H1 (cell line): ENCODE measurements around the gene CPA1. TPM values are rescaled to one million over a fixed set of nuclear protein-coding genes. Genes with fewer than 3 reads are reported as not detected.

Experiments
- CTCF ChIA-PET: fragments of 300-600 bp; sonication (Branson Sonifier 250); formaldehyde crosslinking; loops from one replicate; lab custom pipeline; 2021; ENCODE audit not compliant: partially characterized antibody; lab: Charles Lee
- POLR2A ChIA-PET: fragments of 300-600 bp; sonication (Branson Sonifier 250); formaldehyde crosslinking; loops from one replicate; lab custom pipeline; 2021; ENCODE audit warnings: inconsistent platforms; ENCODE audit not compliant: partially characterized antibody; lab: Charles Lee
- DNase-seq, 2 experiments: peaks; one replicate each; pipeline versions ENCODE4 v3.0.0 to v3.0.0-alpha.2; 2010 to 2022; ENCODE audit warnings: low spot score in 2 of 2, low read depth in 1 of 2, mixed read lengths in 1 of 2
- FAIRE-seq: peaks from 2 replicates; lab custom pipeline; 2011; peaks lifted over from hg19 to GRCh38; lab: Jason Lieb, UNC
- H2AFZ ChIP-seq: 2 replicates; pipeline ENCODE4 v1.8.1; 2012; ENCODE audit warnings: low read length, inconsistent platforms
- H2AK5ac ChIP-seq: 2 replicates; pipeline ENCODE4 v1.6.1; 2013; ENCODE audit warnings: low read depth, low read length
- H2BK120ac ChIP-seq: replicated peaks from 2 replicates; pipeline ENCODE3; 2013; ENCODE audit warnings: low read depth, low read length, inconsistent platforms
- H2BK12ac ChIP-seq: 2 replicates; pipeline ENCODE4 v1.6.1; 2013; ENCODE audit warnings: low read depth, low read length
- H2BK15ac ChIP-seq: 2 replicates; pipeline ENCODE4 v1.6.1; 2013; ENCODE audit warnings: low read length
- H2BK20ac ChIP-seq: 2 replicates; pipeline ENCODE4 v1.6.1; 2013; ENCODE audit warnings: low read length
- H2BK5ac ChIP-seq: 2 replicates; pipeline ENCODE4 v1.6.1; 2013; ENCODE audit warnings: low read depth, low read length
- H3K14ac ChIP-seq: 2 replicates; pipeline ENCODE4 v1.6.1; 2013; ENCODE audit warnings: inconsistent platforms; ENCODE audit not compliant: insufficient read length
- H3K18ac ChIP-seq: 2 replicates; pipeline ENCODE4 v1.6.1; 2013; ENCODE audit warnings: low read length; ENCODE audit errors: extremely low read depth
- H3K23ac ChIP-seq: 2 replicates; pipeline ENCODE4 v1.6.1; 2013; ENCODE audit warnings: inconsistent platforms; ENCODE audit not compliant: insufficient read length
- H3K23me2 ChIP-seq: 2 replicates; pipeline ENCODE4 v1.6.1; 2013; ENCODE audit warnings: low read depth, low read length
- H3K27ac ChIP-seq: 2 replicates; pipeline ENCODE4 v1.6.1; 2011; ENCODE audit warnings: low read depth, low read length, inconsistent platforms
- H3K27me3 ChIP-seq, 4 experiments: replicated peaks in 1 of 4; 1 replicate in 1 of 4; 2 replicates in 3 of 4; pipeline versions ENCODE4 v1.6.1 to v1.8.1; 2011 to 2013; ENCODE audit warnings: low read length in 3 of 4, mild to moderate bottlenecking in 3 of 4, inconsistent platforms in 2 of 4, mixed read lengths in 2 of 4, moderate library complexity in 1 of 4; ENCODE audit not compliant: control insufficient read depth in 3 of 4, insufficient read depth in 3 of 4; ENCODE audit errors: extremely low read depth in 1 of 4
- H3K36me3 ChIP-seq, 4 experiments: 2 replicates each; pipeline versions ENCODE4 v1.6.1 to v1.8.1; 2011 to 2013; ENCODE audit warnings: mild to moderate bottlenecking in 4 of 4, low read length in 3 of 4, moderate library complexity in 2 of 4, control low read depth in 1 of 4, inconsistent platforms in 1 of 4; ENCODE audit not compliant: insufficient read depth in 4 of 4, control insufficient read depth in 2 of 4
- H3K4ac ChIP-seq: replicated peaks from 2 replicates; pipeline ENCODE3; 2013; ENCODE audit warnings: low read length, low read depth, mixed read lengths, inconsistent platforms; ENCODE audit not compliant: insufficient read length
- H3K4me1 ChIP-seq, 4 experiments: replicated peaks in 1 of 4; 1 replicate in 1 of 4; 2 replicates in 3 of 4; pipeline versions ENCODE4 v1.6.1 to v1.8.1; 2011 to 2013; ENCODE audit warnings: low read length in 3 of 4, inconsistent platforms in 2 of 4, mixed read lengths in 1 of 4; ENCODE audit not compliant: insufficient read depth in 4 of 4, control insufficient read depth in 3 of 4
- H3K4me2 ChIP-seq, 2 experiments: 2 replicates each; pipeline versions ENCODE4 v1.6.1 to v1.8.1; 2011 to 2013; ENCODE audit warnings: low read depth in 2 of 2, low read length in 2 of 2, control low read depth in 1 of 2, inconsistent platforms in 1 of 2, mild to moderate bottlenecking in 1 of 2; ENCODE audit not compliant: insufficient read depth in 1 of 2
- H3K4me3 ChIP-seq, 4 experiments: fragments of 200-600, 300-600 bp in 1 of 4; sonication (generic), shearing (Covaris generic), sonication (Bioruptor Twin) in 1 of 4; 2 replicates each; pipeline versions ENCODE4 v1.5.1 to v1.8.1; 2011 to 2016; ENCODE audit warnings: low read length in 4 of 4, low read depth in 3 of 4, control low read depth in 2 of 4, inconsistent platforms in 2 of 4, mild to moderate bottlenecking in 2 of 4, mixed read lengths in 1 of 4, moderate library complexity in 1 of 4; ENCODE audit not compliant: insufficient read depth in 2 of 4; ENCODE audit errors: extremely low read depth in 1 of 4
- H3K56ac ChIP-seq: replicated peaks from 2 replicates; pipeline ENCODE3; 2013; ENCODE audit warnings: low read depth, mild to moderate bottlenecking, mixed read lengths, low read length, inconsistent platforms; ENCODE audit not compliant: insufficient read length
- H3K79me1 ChIP-seq: 2 replicates; pipeline ENCODE4 v1.6.1; 2013; ENCODE audit warnings: low read depth, low read length, control low read depth
- H3K79me2 ChIP-seq, 2 experiments: 2 replicates each; pipeline versions ENCODE4 v1.6.1 to v1.8.1; 2012 to 2013; ENCODE audit warnings: low read length in 2 of 2, mild to moderate bottlenecking in 2 of 2, inconsistent platforms in 1 of 2; ENCODE audit not compliant: insufficient read depth in 2 of 2, control insufficient read depth in 1 of 2
- H3K9ac ChIP-seq, 4 experiments: replicated peaks in 1 of 4; 1 replicate in 1 of 4; 2 replicates in 3 of 4; pipeline versions ENCODE4 v1.6.1 to v1.8.1; 2011 to 2013; ENCODE audit warnings: low read depth in 3 of 4, low read length in 3 of 4, control low read depth in 2 of 4, mild to moderate bottlenecking in 2 of 4, moderate library complexity in 2 of 4, inconsistent platforms in 1 of 4; ENCODE audit errors: extremely low read depth in 1 of 4
- H3K9me3 ChIP-seq, 2 experiments: 2 replicates each; pipeline versions ENCODE4 v1.6.1 to v1.8.1; 2012 to 2013; ENCODE audit warnings: mild to moderate bottlenecking in 2 of 2, moderate library complexity in 2 of 2, control low read depth in 1 of 2, inconsistent platforms in 1 of 2, low read depth in 1 of 2, low read length in 1 of 2, mixed read lengths in 1 of 2; ENCODE audit not compliant: insufficient read depth in 2 of 2
- H4K20me1 ChIP-seq, 2 experiments: replicated peaks in 1 of 2; 2 replicates each; pipeline versions ENCODE3 to v1.8.1; 2011 to 2013; ENCODE audit warnings: inconsistent platforms in 2 of 2, low read length in 2 of 2, mild to moderate bottlenecking in 1 of 2; ENCODE audit not compliant: insufficient read depth in 2 of 2, control insufficient read depth in 1 of 2
- H4K5ac ChIP-seq: 2 replicates; pipeline ENCODE4 v1.6.1; 2013; ENCODE audit warnings: low read length, low read depth, mixed read lengths, inconsistent platforms; ENCODE audit not compliant: insufficient read length
- H4K8ac ChIP-seq: 2 replicates; pipeline ENCODE4 v1.8.0; 2013; ENCODE audit warnings: mild to moderate bottlenecking, moderate library complexity, low read length, inconsistent platforms; ENCODE audit not compliant: insufficient read depth; ENCODE audit errors: extremely low read depth
- H4K91ac ChIP-seq: replicated peaks from 2 replicates; pipeline ENCODE3; 2013; ENCODE audit warnings: low read length, mixed read lengths, inconsistent platforms; ENCODE audit not compliant: insufficient read length
- ASH2L ChIP-seq: fragments of 200-600, 300-600 bp; sonication (generic); IDR thresholded peaks from one replicate; pipeline ENCODE4 v1.7.1; 2017; ENCODE audit warnings: low read length
- CBX5 ChIP-seq: fragments of 300-800, 300-1000 bp; sonication (generic); IDR thresholded peaks from 2 replicates; pipeline ENCODE4 v1.7.1; 2016; ENCODE audit warnings: antibody characterized with exemption, low read length, low read depth
- CTBP2 ChIP-seq: IDR thresholded peaks from 2 replicates; pipeline ENCODE4 v1.7.0; 2011; ENCODE audit warnings: borderline replicate concordance, mild to moderate bottlenecking, moderate library complexity, mixed read lengths, low read length; ENCODE audit not compliant: insufficient read depth, insufficient read length
- GABPA ChIP-seq: IDR thresholded peaks from 2 replicates; pipeline ENCODE4 v1.6.1; 2011; ENCODE audit warnings: mild to moderate bottlenecking, low read length, moderate library complexity, borderline replicate concordance; ENCODE audit not compliant: insufficient read depth
- HDAC2 ChIP-seq, 2 experiments: fragments of 300-600 bp in 1 of 2; sonication (generic) in 1 of 2; IDR thresholded peaks; 2 replicates each; pipeline ENCODE4 v1.6.1; 2011 to 2012; ENCODE audit warnings: low read depth in 2 of 2, low read length in 2 of 2, mild to moderate bottlenecking in 2 of 2, moderate library complexity in 2 of 2, borderline replicate concordance in 1 of 2, inconsistent platforms in 1 of 2
- JUND ChIP-seq: IDR thresholded peaks from 2 replicates; pipeline ENCODE4 v1.6.1; 2011; ENCODE audit warnings: mild to moderate bottlenecking, improper control_type of control experiment, low read length
- NANOG ChIP-seq: IDR thresholded peaks from 2 replicates; pipeline ENCODE4 v1.6.1; 2011; ENCODE audit warnings: low read length, low read depth, mild to moderate bottlenecking, inconsistent platforms; ENCODE audit not compliant: insufficient read depth, poor library complexity, severe bottlenecking
- RNF2 ChIP-seq: fragments of 200-900, 300-1000 bp; sonication (generic); IDR thresholded peaks from 2 replicates; pipeline ENCODE4 v1.7.1; 2016; ENCODE audit warnings: borderline replicate concordance, low read depth, mild to moderate bottlenecking, antibody characterized with exemption, low read length; ENCODE audit not compliant: poor library complexity, severe bottlenecking; ENCODE audit errors: missing control alignments
- RXRA ChIP-seq: IDR thresholded peaks from 2 replicates; pipeline ENCODE4 v1.6.1; 2011; ENCODE audit warnings: low read depth, mild to moderate bottlenecking, low read length, moderate library complexity; ENCODE audit not compliant: insufficient read depth
- SUZ12 ChIP-seq: fragments of 200-600 bp; sonication (generic); IDR thresholded peaks from 2 replicates; pipeline ENCODE4 v1.6.1; 2012; ENCODE audit warnings: mild to moderate bottlenecking, inconsistent platforms, low read length, moderate library complexity, mixed read lengths
- TAF7 ChIP-seq: optimal IDR thresholded peaks from 2 replicates; pipeline ENCODE3; 2011; ENCODE audit warnings: low read depth, mild to moderate bottlenecking, inconsistent platforms, low read length, moderate library complexity, borderline replicate concordance
- WGBS, 2 experiments: shearing (Covaris generic) in 1 of 2; methylation state at CpG; one replicate each; pipeline versions ENCODE4 v1.1.6 to v1.1.7; 2013 to 2015; ENCODE audit warnings: low lambda C conversion rate in 2 of 2, mixed read lengths in 2 of 2, inconsistent platforms in 1 of 2, low coverage in 1 of 2, missing lambda C conversion rate in 1 of 2; ENCODE audit not compliant: insufficient replicate concordance in 2 of 2, insufficient coverage in 1 of 2, insufficient read length in 1 of 2; ENCODE audit errors: extremely low coverage in 1 of 2, missing lambda C conversion rate in 1 of 2; 5-methylcytosine and 5-hydroxymethylcytosine counted together
- polyA plus RNA-seq, 7 experiments: library from polyadenylated mRNA; depleted of rRNA in 3 of 7; stranded (reverse) in 5 of 7; unstranded in 2 of 7; fragments of >200 nt in 5 of 7; fragments of 200-250 nt in 2 of 7; gene quantifications; 1 replicate in 5 of 7; 2 replicates in 1 of 7; 4 replicates in 1 of 7; pipeline versions ENCODE4 v1.2.1 to v1.2.3, GENCODE V29; 2011 to 2013; ENCODE audit warnings: missing spikeins in 2 of 7, mixed read lengths in 2 of 7
- total RNA-seq: library from RNA; stranded (reverse); fragmentation: NEBNext Ultra II Directional; extraction: Animal tissue kit (Norgen Biotek cat#: 25700); gene quantifications from 2 replicates; pipeline ENCODE4 v1.2.1, GENCODE V29; 2021
- TF ChIP-seq, protein P1 (sequence below): IDR thresholded peaks from 2 replicates; pipeline ENCODE4 v1.6.1; 2011; ENCODE audit warnings: low read depth, mild to moderate bottlenecking, low read length; ENCODE audit not compliant: insufficient read depth

The CPA1 gene
- total and polyA plus RNA-seq, 2 of the 8 experiments (the other 6 are each of a cell fraction or from before 2014, with no cell fraction given) = not detected

DNA sequence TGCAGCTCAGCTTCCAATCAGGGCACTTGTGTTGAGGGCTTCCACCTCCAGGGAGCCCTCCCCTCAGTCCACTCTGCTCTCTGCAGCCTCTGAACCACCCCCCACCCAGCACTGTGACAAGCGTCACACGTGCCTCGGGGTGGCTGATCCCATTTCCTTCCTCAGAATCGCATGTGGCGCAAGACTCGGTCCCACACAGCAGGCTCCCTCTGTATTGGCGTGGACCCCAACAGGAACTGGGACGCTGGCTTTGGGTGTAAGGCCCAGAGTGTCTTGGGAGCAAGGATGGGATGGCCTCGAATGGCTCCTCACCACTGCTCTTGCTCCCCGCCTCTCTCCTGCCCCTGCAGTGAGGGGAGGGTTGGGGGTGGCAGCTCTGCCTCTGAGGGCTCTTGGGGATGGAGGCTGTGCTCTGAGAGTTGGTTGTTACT is 4.1 kb downstream of the CPA1 start:
- no peak overlapping the region for H3K4me3 ChIP-seq
- H3K18ac ChIP-seq = no peak overlapping the region
- no peak overlapping the region for H3K4ac ChIP-seq
- no peaks in the 10 kb centered on the region; a peak in 1 of 7 replicates for H3K27me3 ChIP-seq
- no peak overlapping the region for H2BK20ac ChIP-seq
- H2AK5ac ChIP-seq = no peak overlapping the region
- no peak overlapping the region for H3K9ac ChIP-seq
- no peak for FAIRE-seq
- no peaks in the 10 kb centered on the region for H3K9me3 ChIP-seq
- 91% methylated on average over 10 of the region's 10 CpGs; no CpG with 5 or more reads in 1 of the 2 experiments for WGBS, 2 experiments
- no peak overlapping the region for H4K5ac ChIP-seq
- H2BK15ac ChIP-seq = no peak overlapping the region
- H4K20me1 ChIP-seq = no peaks in the 10 kb centered on the region
- no peak overlapping the region for H2AFZ ChIP-seq
- no peak overlapping the region for H4K8ac ChIP-seq
- no peaks in the 10 kb centered on the region for H3K36me3 ChIP-seq
- H3K4me2 ChIP-seq = no peak overlapping the region
- ChIA-PET POLR2A (no interaction called here), CTCF (interaction anchor here (2.1 kb wide), 1 partner anchor 10 kb away, joined by 5 read pairs; no protein-coding TSS in a partner anchor)
- H2BK12ac ChIP-seq = no peak overlapping the region
- H4K91ac ChIP-seq = no peak overlapping the region
- H3K4me1 ChIP-seq = peaks cover 0 to 2% (median 0%) of the 10 kb centered on the region in 4 experiments; a peak in 1 of 7 replicates
- H3K79me2 ChIP-seq = no peaks in the 10 kb centered on the region
- H3K14ac ChIP-seq = no peak overlapping the region
- H2BK120ac ChIP-seq = no peak overlapping the region
- DNase-seq = no peak
- H3K23ac ChIP-seq = no peak overlapping the region
- H3K56ac ChIP-seq = no peak overlapping the region
- H3K79me1 ChIP-seq = no peaks in the 10 kb centered on the region
- no peak overlapping the region for H3K27ac ChIP-seq
- no peak overlapping the region for H2BK5ac ChIP-seq
- no peaks in the 10 kb centered on the region; the same call in 1 of the 2 replicates for H3K23me2 ChIP-seq
- TF ChIP-seq, protein P1, sequence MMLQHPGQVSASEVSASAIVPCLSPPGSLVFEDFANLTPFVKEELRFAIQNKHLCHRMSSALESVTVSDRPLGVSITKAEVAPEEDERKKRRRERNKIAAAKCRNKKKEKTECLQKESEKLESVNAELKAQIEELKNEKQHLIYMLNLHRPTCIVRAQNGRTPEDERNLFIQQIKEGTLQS = no peak
- no peak for TF ChIP-seq RNF2
- TF ChIP-seq SUZ12 = no peak
- no peak for TF ChIP-seq ASH2L
- TF ChIP-seq JUND = no peak
- no peak for TF ChIP-seq RXRA
- TF ChIP-seq HDAC2 (IDR thresholded peaks at IDR 0.05; ENCODE audit: borderline replicate concordance in 1 of 2, low read depth in 2 of 2, low read length in 2 of 2) = no peak
- TF ChIP-seq CTBP2 = no peak
- TF ChIP-seq NANOG = no peak
- TF ChIP-seq CBX5 = no peak
- TF ChIP-seq TAF7 = no peak
- TF ChIP-seq GABPA = no peak
